RWPE2 (cell line): ENCODE data around the gene VGLL2.

Source experiments
- ATAC-seq: fragments of 200-7000 bp; cut with Tn5 transposase; 3 replicates; pipeline ENCODE4 v1.9.1; 2021; ENCODE audit warnings: low read depth
- DNase-seq: peaks from one replicate; pipeline ENCODE4 v3.0.0-alpha.2; 2020; ENCODE audit warnings: low spot score
- H3K27ac ChIP-seq: fragments of 450-650 bp; 2 replicates; pipeline ENCODE4 v1.5.1; 2017; ENCODE audit warnings: mild to moderate bottlenecking; ENCODE audit not compliant: poor library complexity, severe bottlenecking
- H3K27me3 ChIP-seq: fragments of 250-450 bp; sonication (Bioruptor Pico); 2 replicates; pipeline ENCODE4 v1.5.1; 2021; ENCODE audit warnings: mild to moderate bottlenecking, moderate library complexity; ENCODE audit not compliant: insufficient read depth, poor library complexity, severe bottlenecking
- H3K36me3 ChIP-seq: fragments of 250-450 bp; sonication (Bioruptor Pico); 2 replicates; pipeline ENCODE4 v1.5.1; 2020; ENCODE audit warnings: low read depth, mild to moderate bottlenecking, moderate library complexity
- H3K4me1 ChIP-seq: fragments of 250-450 bp; sonication (Bioruptor Pico); 2 replicates; pipeline ENCODE4 v1.5.1; 2021; ENCODE audit warnings: mild to moderate bottlenecking, moderate library complexity; ENCODE audit not compliant: insufficient read depth, poor library complexity, severe bottlenecking
- H3K4me3 ChIP-seq: fragments of 250-450 bp; sonication (Bioruptor Pico); 2 replicates; pipeline ENCODE4 v1.5.1; 2021; ENCODE audit warnings: mild to moderate bottlenecking, moderate library complexity; ENCODE audit not compliant: severe bottlenecking
- H3K9me3 ChIP-seq: fragments of 250-450 bp; sonication (Bioruptor Pico); 2 replicates; pipeline ENCODE4 v1.5.1; 2021; ENCODE audit warnings: mild to moderate bottlenecking, moderate library complexity; ENCODE audit not compliant: severe bottlenecking
- CTCF ChIP-seq: fragments of 450-650 bp; IDR thresholded peaks from one replicate; pipeline ENCODE4 v1.5.1; 2017; ENCODE audit warnings: mild to moderate bottlenecking, moderate library complexity; ENCODE audit not compliant: poor library complexity, severe bottlenecking

Gene VGLL2

GRCh38 chr6:117298941-117299340 is 33.6 kb downstream of the VGLL2 start:
- H3K27me3 ChIP-seq: no peaks in the 10 kb centered on the region
- H3K4me1 ChIP-seq: no peaks in the 10 kb centered on the region
- H3K4me3 ChIP-seq: no peak overlapping the region
- DNase-seq (no peak), ATAC-seq (no peak)
- H3K36me3 ChIP-seq: no peaks in the 10 kb centered on the region
- no peak overlapping the region for H3K27ac ChIP-seq
- no peaks in the 10 kb centered on the region for H3K9me3 ChIP-seq
- no peak for TF ChIP-seq CTCF

- no peaks in the 10 kb centered on the region for H3K27me3 ChIP-seq
- H3K4me1 ChIP-seq: no peaks in the 10 kb centered on the region
- no peak overlapping the region for H3K4me3 ChIP-seq
- DNase-seq (no peak), ATAC-seq (no peak)
- H3K36me3 ChIP-seq: no peaks in the 10 kb centered on the region
- H3K27ac ChIP-seq: no peak overlapping the region
- TF ChIP-seq CTCF: no peak
- no peaks in the 10 kb centered on the region for H3K9me3 ChIP-seq
Observed at GRCh38 chr6:117303323-117303722, 38.0 kb downstream of the VGLL2 start.

GRCh38 chr6:117304446-117304845 is 39.1 kb downstream of the VGLL2 start:
- Histone ChIP-seq H3K36me3 (no peaks in the 10 kb centered on the region), H3K4me1 (no peaks in the 10 kb centered on the region), H3K9me3 (no peaks in the 10 kb centered on the region), H3K27ac (no peak overlapping the region), H3K4me3 (no peak overlapping the region), H3K27me3 (no peaks in the 10 kb centered on the region)
- ATAC-seq: no peak
- TF ChIP-seq CTCF: no peak
- no peak for DNase-seq

- peak; percentile 72; the same call in 2 of the 3 replicates for ATAC-seq
- no peaks in the 10 kb centered on the region for H3K4me1 ChIP-seq
- TF ChIP-seq CTCF: no peak
Observed at GRCh38 chr6:117306227-117306790, 41.0 kb downstream of the VGLL2 start.

GRCh38 chr6:117307655-117308054 is 42.3 kb downstream of the VGLL2 start:
- no peaks in the 10 kb centered on the region for H3K4me1 ChIP-seq
- H3K36me3 ChIP-seq: no peaks in the 10 kb centered on the region
- no peak overlapping the region for H3K4me3 ChIP-seq
- H3K27ac ChIP-seq: no peak overlapping the region
- TF ChIP-seq CTCF: no peak
- H3K9me3 ChIP-seq: no peaks in the 10 kb centered on the region
- ATAC-seq: no peak
- no peak for DNase-seq
- H3K27me3 ChIP-seq: no peaks in the 10 kb centered on the region

More at GRCh38 chr6:117306227-117306790, 41.0 kb downstream of the VGLL2 start:
- no peaks in the 10 kb centered on the region for H3K27me3 ChIP-seq
- no peak overlapping the region for H3K4me3 ChIP-seq
- H3K27ac ChIP-seq: no peak overlapping the region
- DNase-seq: no peak
- H3K36me3 ChIP-seq: no peaks in the 10 kb centered on the region
- H3K9me3 ChIP-seq: no peaks in the 10 kb centered on the region
